GM19023 (cell line): ENCODE measurements around the gene ARID4B.
"Not testable (repeated sequence)": the region's sequence is repeated elsewhere in the genome, so short reads cannot be mapped to it uniquely, and the experiment has no call there.

Experiments used
- ATAC-seq: cut with Tn5 transposase; IDR thresholded peaks from one replicate; pipeline ENCODE4 v1.9.1; 2021; ENCODE audit warnings: mild to moderate bottlenecking, moderate library complexity; ENCODE audit not compliant: unreplicated experiment

ARID4B gene

GRCh38 chr1:235328271-235329138 lies 526 bp upstream of the ARID4B start, which contains the start of gene GGPS1:
Gene GGPS1, plus strand, starts transcription at chr1:235328570. Its CDS starts 6,695 bp downstream, at chr1:235335265.
- peak; percentile 68 for ATAC-seq

GRCh38 chr1:235326719-235327558 lies 1.0 kb downstream of the ARID4B start:
- peak; percentile 20 for ATAC-seq

GRCh38 chr1:235325854-235326253 lies 2.1 kb downstream of the ARID4B start:
- ATAC-seq: no peak

GRCh38 chr1:235325139-235325538 lies 2.8 kb downstream of the ARID4B start:
- ATAC-seq: no peak

GRCh38 chr1:235324296-235324695 lies 3.7 kb downstream of the ARID4B start:
- no peak for ATAC-seq

- no peak for ATAC-seq
Measured at GRCh38 chr1:235320521-235321179, 7.3 kb downstream of the ARID4B start.

- ATAC-seq: no peak
Measured at GRCh38 chr1:235319255-235319654, 8.7 kb downstream of the ARID4B start.

- no peak for ATAC-seq
Measured at GRCh38 chr1:235317168-235317567, 10.8 kb downstream of the ARID4B start.

- ATAC-seq: no peak
Measured at GRCh38 chr1:235315735-235316134, 12.2 kb downstream of the ARID4B start.

GRCh38 chr1:235315173-235315572 lies 12.8 kb downstream of the ARID4B start:
- ATAC-seq: no peak

GRCh38 chr1:235313931-235314678 lies 13.9 kb downstream of the ARID4B start:
- ATAC-seq: no peak

GRCh38 chr1:235313262-235313661 lies 14.7 kb downstream of the ARID4B start:
- no peak for ATAC-seq

GRCh38 chr1:235309206-235309605 lies 18.8 kb downstream of the ARID4B start:
- ATAC-seq: not testable (repeated sequence)

- no peak for ATAC-seq
Measured at GRCh38 chr1:235307158-235308124, 20.5 kb downstream of the ARID4B start.

- no peak for ATAC-seq
Measured at GRCh38 chr1:235304549-235305451, 23.2 kb downstream of the ARID4B start.

- no peak for ATAC-seq
Measured at GRCh38 chr1:235302143-235302542, 25.8 kb downstream of the ARID4B start.

- no peak for ATAC-seq
Measured at GRCh38 chr1:235299169-235299858, 28.7 kb downstream of the ARID4B start.

GRCh38 chr1:235298758-235299157 lies 29.2 kb downstream of the ARID4B start:
- no peak for ATAC-seq
